ENCODE results near the gene STK24. TPM values are rescaled to one million over a fixed set of nuclear protein-coding genes. Genes with fewer than 3 reads are reported as not detected.

Gene STK24
- polyA plus RNA-seq, 1 of the 3 experiments (the other 2 are of a cell fraction), result 30.5 TPM

DNA sequence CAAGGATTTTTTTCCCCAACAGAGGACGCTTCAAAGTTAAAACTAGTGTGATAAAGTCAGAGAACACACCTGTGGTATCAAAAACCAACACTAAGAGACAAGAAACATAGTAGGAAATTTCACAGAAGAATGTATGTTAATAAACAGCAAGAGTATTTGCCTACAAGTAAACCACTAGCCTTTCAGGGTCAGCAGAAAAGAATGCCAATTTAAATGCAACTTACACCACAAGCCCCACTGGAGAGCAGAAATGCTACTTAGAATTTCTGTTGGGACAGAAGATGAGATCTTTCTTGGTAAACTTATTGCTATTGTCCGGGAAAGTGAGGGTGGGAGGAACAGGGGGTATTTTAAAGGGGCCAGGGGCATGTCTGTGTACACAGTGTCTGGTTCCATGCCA lies 68.6 kb downstream of the STK24 start:
- Histone ChIP-seq H3K27ac (ENCODE audit: low read depth in 2 of 2, low read length in 1 of 2) (peak overlapping the region in 1 of 2 experiments; percentile 72; a peak in 3 of 4 replicates), H3K9me2 (no peaks in the 10 kb centered on the region), H3K9ac (no peak overlapping the region), H3K9me3 (no peaks in the 10 kb centered on the region), H3K27me3 (ENCODE audit: insufficient read depth) (no peaks in the 10 kb centered on the region), H3K4me1 (ENCODE audit: control insufficient read depth in 1 of 2, insufficient read depth in 2 of 2, low read depth in 1 of 2, low read length in 1 of 2) (peaks cover 24 to 37% of the 10 kb centered on the region in 2 experiments; a peak in 3 of 4 replicates), H3K4me2 (no peak overlapping the region), H3F3A (replicated peaks; ENCODE audit: insufficient read depth) (no peaks in the 10 kb centered on the region), H3K4me3 (ENCODE audit: low read depth in 2 of 2, low read length in 1 of 2) (no peak overlapping the region), H2AFZ (ENCODE audit: low read depth) (no peak overlapping the region), H3K36me3 (replicated peaks in 1 of 2; ENCODE audit: control insufficient read depth in 1 of 2, insufficient read depth in 2 of 2, low read length in 1 of 2) (peaks cover 0 to 9% of the 10 kb centered on the region in 2 experiments), H3K79me2 (ENCODE audit: insufficient read depth) (peaks cover 78% of the 10 kb centered on the region), H4K20me1 (ENCODE audit: insufficient read depth) (peaks cover 16% of the 10 kb centered on the region)
- POLR2A ChIA-PET, result no interaction called here
- CTCF ChIA-PET, result interaction anchor here (1.2 to 2.1 kb wide), 3 partner anchors 23 to 145 kb away, joined by 4 to 8 read pairs (median 6); no protein-coding TSS in a partner anchor
- TF ChIP-seq GATA2 (CRISPR knock-in tag; IDR thresholded peaks at IDR 0.05), result no peak
- no peak for TF ChIP-seq JUND (IDR thresholded peaks at IDR 0.05)
- TF ChIP-seq ELF1 (IDR thresholded peaks at IDR 0.05), result no peak
- no peak for TF ChIP-seq MXI1 (IDR thresholded peaks at IDR 0.05; ENCODE audit: low read depth, low read length)
- no peak for TF ChIP-seq GABPA (IDR thresholded peaks at IDR 0.05; ENCODE audit: low read depth)
- no peak for TF ChIP-seq RFX5 (IDR thresholded peaks at IDR 0.05; ENCODE audit: low read length)
- no peak for TF ChIP-seq TAF1 (IDR thresholded peaks at IDR 0.05; ENCODE audit: borderline replicate concordance, low read depth, low read length)
- no peak for TF ChIP-seq NRF1 (IDR thresholded peaks at IDR 0.05; ENCODE audit: low read depth, low read length)
- WGBS (ENCODE audit: low lambda C conversion rate), result 94% methylated on average over 2 of the region's 2 CpGs
- DNase-seq, result no peak

DNA sequence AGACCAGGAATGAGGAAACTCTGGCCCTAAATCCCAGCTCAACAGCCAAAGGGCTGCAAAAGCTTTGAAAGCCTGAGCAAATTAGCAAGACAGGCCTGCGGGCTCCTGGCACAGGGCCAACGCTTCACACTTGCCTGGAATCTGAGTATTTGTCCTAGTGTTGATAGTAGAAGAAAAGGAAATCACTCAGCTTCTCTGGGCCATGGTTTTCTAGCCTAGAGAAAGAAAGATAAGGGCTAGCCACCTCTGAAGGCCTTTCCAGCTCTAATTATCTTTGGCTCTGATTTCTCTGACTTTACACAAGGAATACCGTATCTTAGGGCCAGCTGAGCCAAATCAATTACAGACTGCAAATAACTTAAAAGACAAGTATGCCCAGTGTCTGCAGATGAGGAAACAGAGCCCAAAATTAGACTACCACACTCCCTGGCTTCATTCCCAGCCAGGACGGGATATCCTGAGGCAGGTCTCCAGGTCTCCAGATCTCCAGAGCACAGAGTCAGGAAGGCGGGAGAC lies 69.6 kb downstream of the STK24 start:
- H2AFZ ChIP-seq (ENCODE audit: low read depth), result no peak overlapping the region
- ChIA-PET CTCF (interaction anchor here (0.8 to 2.1 kb wide), 7 partner anchors 10 to 164 kb away, joined by 3 to 8 read pairs (median 3); no protein-coding TSS in a partner anchor), POLR2A (interaction anchor here (0.6 kb wide), 1 partner anchor 13 kb away, joined by 4 read pairs; no protein-coding TSS in a partner anchor)
- no peak overlapping the region for H3K4me3 ChIP-seq (ENCODE audit: low read depth in 2 of 2, low read length in 1 of 2)
- H4K20me1 ChIP-seq (ENCODE audit: insufficient read depth), result peaks cover 16% of the 10 kb centered on the region
- H3K27ac ChIP-seq (ENCODE audit: low read depth in 2 of 2, low read length in 1 of 2), result peak overlapping the region; percentile 72 to 82; a peak in 3 of 4 replicates
- H3K9ac ChIP-seq, result no peak overlapping the region
- peaks cover 24 to 37% of the 10 kb centered on the region in 2 experiments; a peak in 3 of 4 replicates for H3K4me1 ChIP-seq (ENCODE audit: control insufficient read depth in 1 of 2, insufficient read depth in 2 of 2, low read depth in 1 of 2, low read length in 1 of 2)
- peak overlapping the region; percentile 20; the same call in 1 of the 2 replicates for H3K4me2 ChIP-seq
- no peaks in the 10 kb centered on the region for H3F3A ChIP-seq (replicated peaks; ENCODE audit: insufficient read depth)
- WGBS (ENCODE audit: low lambda C conversion rate), result 32% methylated on average over 5 of the region's 5 CpGs
- no peaks in the 10 kb centered on the region for H3K9me3 ChIP-seq
- peaks cover 0 to 2% of the 10 kb centered on the region in 2 experiments for H3K36me3 ChIP-seq (replicated peaks in 1 of 2; ENCODE audit: control insufficient read depth in 1 of 2, insufficient read depth in 2 of 2, low read length in 1 of 2)
- peak; percentile 55 for DNase-seq
- H3K27me3 ChIP-seq (ENCODE audit: insufficient read depth), result no peaks in the 10 kb centered on the region
- no peaks in the 10 kb centered on the region for H3K9me2 ChIP-seq
- H3K79me2 ChIP-seq (ENCODE audit: insufficient read depth), result peaks cover 87% of the 10 kb centered on the region
- TF ChIP-seq RFX5 (IDR thresholded peaks at IDR 0.05; ENCODE audit: low read length), result no peak
- TF ChIP-seq, protein P1, sequence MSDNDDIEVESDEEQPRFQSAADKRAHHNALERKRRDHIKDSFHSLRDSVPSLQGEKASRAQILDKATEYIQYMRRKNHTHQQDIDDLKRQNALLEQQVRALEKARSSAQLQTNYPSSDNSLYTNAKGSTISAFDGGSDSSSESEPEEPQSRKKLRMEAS (IDR thresholded peaks at IDR 0.05; ENCODE audit: low read depth), result no peak
- no peak; the same call in 1 of the 2 replicates for TF ChIP-seq RAD21 (IDR thresholded peaks at IDR 0.05; ENCODE audit: low read length)
- no peak for TF ChIP-seq ELF1 (IDR thresholded peaks at IDR 0.05)
- TF ChIP-seq NFIC (IDR thresholded peaks at IDR 0.05; ENCODE audit: borderline replicate concordance), result peak; percentile 69
- TF ChIP-seq NRF1 (IDR thresholded peaks at IDR 0.05; ENCODE audit: low read depth, low read length), result no peak
- TF ChIP-seq, protein P2, sequence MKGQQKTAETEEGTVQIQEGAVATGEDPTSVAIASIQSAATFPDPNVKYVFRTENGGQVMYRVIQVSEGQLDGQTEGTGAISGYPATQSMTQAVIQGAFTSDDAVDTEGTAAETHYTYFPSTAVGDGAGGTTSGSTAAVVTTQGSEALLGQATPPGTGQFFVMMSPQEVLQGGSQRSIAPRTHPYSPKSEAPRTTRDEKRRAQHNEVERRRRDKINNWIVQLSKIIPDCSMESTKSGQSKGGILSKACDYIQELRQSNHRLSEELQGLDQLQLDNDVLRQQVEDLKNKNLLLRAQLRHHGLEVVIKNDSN (IDR thresholded peaks at IDR 0.05; ENCODE audit: borderline replicate concordance, low read depth), result no peak
- TF ChIP-seq, protein P3, sequence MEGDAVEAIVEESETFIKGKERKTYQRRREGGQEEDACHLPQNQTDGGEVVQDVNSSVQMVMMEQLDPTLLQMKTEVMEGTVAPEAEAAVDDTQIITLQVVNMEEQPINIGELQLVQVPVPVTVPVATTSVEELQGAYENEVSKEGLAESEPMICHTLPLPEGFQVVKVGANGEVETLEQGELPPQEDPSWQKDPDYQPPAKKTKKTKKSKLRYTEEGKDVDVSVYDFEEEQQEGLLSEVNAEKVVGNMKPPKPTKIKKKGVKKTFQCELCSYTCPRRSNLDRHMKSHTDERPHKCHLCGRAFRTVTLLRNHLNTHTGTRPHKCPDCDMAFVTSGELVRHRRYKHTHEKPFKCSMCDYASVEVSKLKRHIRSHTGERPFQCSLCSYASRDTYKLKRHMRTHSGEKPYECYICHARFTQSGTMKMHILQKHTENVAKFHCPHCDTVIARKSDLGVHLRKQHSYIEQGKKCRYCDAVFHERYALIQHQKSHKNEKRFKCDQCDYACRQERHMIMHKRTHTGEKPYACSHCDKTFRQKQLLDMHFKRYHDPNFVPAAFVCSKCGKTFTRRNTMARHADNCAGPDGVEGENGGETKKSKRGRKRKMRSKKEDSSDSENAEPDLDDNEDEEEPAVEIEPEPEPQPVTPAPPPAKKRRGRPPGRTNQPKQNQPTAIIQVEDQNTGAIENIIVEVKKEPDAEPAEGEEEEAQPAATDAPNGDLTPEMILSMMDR (IDR thresholded peaks at IDR 0.05), result no peak
- TF ChIP-seq, protein P4, sequence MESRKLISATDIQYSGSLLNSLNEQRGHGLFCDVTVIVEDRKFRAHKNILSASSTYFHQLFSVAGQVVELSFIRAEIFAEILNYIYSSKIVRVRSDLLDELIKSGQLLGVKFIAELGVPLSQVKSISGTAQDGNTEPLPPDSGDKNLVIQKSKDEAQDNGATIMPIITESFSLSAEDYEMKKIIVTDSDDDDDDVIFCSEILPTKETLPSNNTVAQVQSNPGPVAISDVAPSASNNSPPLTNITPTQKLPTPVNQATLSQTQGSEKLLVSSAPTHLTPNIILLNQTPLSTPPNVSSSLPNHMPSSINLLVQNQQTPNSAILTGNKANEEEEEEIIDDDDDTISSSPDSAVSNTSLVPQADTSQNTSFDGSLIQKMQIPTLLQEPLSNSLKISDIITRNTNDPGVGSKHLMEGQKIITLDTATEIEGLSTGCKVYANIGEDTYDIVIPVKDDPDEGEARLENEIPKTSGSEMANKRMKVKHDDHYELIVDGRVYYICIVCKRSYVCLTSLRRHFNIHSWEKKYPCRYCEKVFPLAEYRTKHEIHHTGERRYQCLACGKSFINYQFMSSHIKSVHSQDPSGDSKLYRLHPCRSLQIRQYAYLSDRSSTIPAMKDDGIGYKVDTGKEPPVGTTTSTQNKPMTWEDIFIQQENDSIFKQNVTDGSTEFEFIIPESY (IDR thresholded peaks at IDR 0.05; ENCODE audit: borderline replicate concordance, low read depth), result no peak
- no peak for TF ChIP-seq FOXM1 (IDR thresholded peaks at IDR 0.05; ENCODE audit: low read depth)
- TF ChIP-seq MEF2A (IDR thresholded peaks at IDR 0.05; ENCODE audit: borderline replicate concordance, low read depth), result no peak
- peak; percentile 80; the same call in 1 of the 2 replicates for TF ChIP-seq FOXJ3 (CRISPR knock-in tag; IDR thresholded peaks at IDR 0.05)
- TF ChIP-seq, protein P5, sequence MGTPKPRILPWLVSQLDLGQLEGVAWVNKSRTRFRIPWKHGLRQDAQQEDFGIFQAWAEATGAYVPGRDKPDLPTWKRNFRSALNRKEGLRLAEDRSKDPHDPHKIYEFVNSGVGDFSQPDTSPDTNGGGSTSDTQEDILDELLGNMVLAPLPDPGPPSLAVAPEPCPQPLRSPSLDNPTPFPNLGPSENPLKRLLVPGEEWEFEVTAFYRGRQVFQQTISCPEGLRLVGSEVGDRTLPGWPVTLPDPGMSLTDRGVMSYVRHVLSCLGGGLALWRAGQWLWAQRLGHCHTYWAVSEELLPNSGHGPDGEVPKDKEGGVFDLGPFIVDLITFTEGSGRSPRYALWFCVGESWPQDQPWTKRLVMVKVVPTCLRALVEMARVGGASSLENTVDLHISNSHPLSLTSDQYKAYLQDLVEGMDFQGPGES (IDR thresholded peaks at IDR 0.05; ENCODE audit: low read depth, low read length), result no peak
- TF ChIP-seq, protein P6, sequence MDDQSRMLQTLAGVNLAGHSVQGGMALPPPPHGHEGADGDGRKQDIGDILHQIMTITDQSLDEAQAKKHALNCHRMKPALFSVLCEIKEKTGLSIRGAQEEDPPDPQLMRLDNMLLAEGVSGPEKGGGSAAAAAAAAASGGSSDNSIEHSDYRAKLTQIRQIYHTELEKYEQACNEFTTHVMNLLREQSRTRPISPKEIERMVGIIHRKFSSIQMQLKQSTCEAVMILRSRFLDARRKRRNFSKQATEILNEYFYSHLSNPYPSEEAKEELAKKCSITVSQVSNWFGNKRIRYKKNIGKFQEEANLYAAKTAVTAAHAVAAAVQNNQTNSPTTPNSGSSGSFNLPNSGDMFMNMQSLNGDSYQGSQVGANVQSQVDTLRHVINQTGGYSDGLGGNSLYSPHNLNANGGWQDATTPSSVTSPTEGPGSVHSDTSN (IDR thresholded peaks at IDR 0.05), result no peak
- TF ChIP-seq TAF1 (IDR thresholded peaks at IDR 0.05; ENCODE audit: borderline replicate concordance, low read depth, low read length), result no peak
- TF ChIP-seq RXRA (IDR thresholded peaks at IDR 0.05; ENCODE audit: borderline replicate concordance, low read depth), result no peak
- TF ChIP-seq TEAD4 (IDR thresholded peaks at IDR 0.05; ENCODE audit: borderline replicate concordance, insufficient read depth), result no peak
